GM12891 (cell line): Measurements from ENCODE around the gene ETV6.

Experiments
- POLR2A ChIP-seq: IDR thresholded peaks from 2 replicates; pipeline ENCODE4 v1.6.1; 2011; ENCODE audit warnings: low read depth, low read length, control low read depth
- POLR2AphosphoS5 ChIP-seq: IDR thresholded peaks from 2 replicates; pipeline ENCODE4 v1.6.1; 2011; ENCODE audit warnings: low read depth, low read length, control low read depth
- POU2F2 ChIP-seq: IDR thresholded peaks from 2 replicates; pipeline ENCODE4 v1.6.1; 2011; ENCODE audit warnings: low read depth, mild to moderate bottlenecking, control low read depth, low read length, moderate library complexity
- SPI1 ChIP-seq: IDR thresholded peaks from 2 replicates; pipeline ENCODE4 v1.6.1; 2011; ENCODE audit warnings: low read depth, low read length, control low read depth
- TAF1 ChIP-seq: IDR thresholded peaks from 2 replicates; pipeline ENCODE4 v1.6.1; 2011; ENCODE audit warnings: low read depth, low read length, control low read depth

DNA sequence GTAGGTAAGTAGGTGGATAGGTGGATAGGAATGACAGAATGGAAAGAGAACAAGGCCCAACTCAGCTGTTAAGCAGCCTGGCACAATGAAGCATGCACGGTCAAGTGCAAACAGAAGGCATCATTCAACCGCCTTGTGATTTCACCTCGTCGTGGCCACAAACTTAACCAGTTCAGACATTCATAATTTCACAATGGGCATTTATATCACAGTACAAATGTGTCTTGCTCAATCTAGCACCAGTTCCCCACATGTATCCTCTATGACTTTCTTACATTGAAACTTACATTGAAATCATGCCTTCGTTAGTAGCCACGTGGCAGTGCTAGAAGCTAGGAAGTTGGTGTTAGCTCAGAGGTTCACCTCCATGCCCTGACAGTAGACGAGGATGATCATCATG, 207.5 kb downstream of the ETV6 start:
- TF ChIP-seq POLR2A (no peak), SPI1 (no peak), TAF1 (no peak), POLR2AphosphoS5 (no peak), POU2F2 (no peak)
